ENCODE results near the gene DAPK1. TPM values are rescaled to one million over a fixed set of nuclear protein-coding genes. Genes with fewer than 3 reads are reported as not detected.
A peak's percentile ranks its signal among the peaks of the same experiment; 100 is the strongest.
"Not testable (repeated sequence)": the region's sequence is repeated elsewhere in the genome, so short reads cannot be mapped to it uniquely, and the experiment has no call there.

Gene DAPK1
- total RNA-seq, 2 experiments from 2014 or later = 3.9 to 5.6 TPM

- no peak overlapping the region for H3K27ac Mint-ChIP-seq
- peaks cover 6% of the 10 kb centered on the region for H3K27me3 Mint-ChIP-seq
- peaks cover 5% of the 10 kb centered on the region for H3K4me1 Mint-ChIP-seq
- no peak overlapping the region for H3K4me3 Mint-ChIP-seq
- H3K9me3 Mint-ChIP-seq (ENCODE audit: low read depth) = no peaks in the 10 kb centered on the region
- POLR2A ChIA-PET = no interaction called here
- intact Hi-C loops (cut with DNase I, micrococcal nuclease) = no loop called here
- CTCF ChIA-PET = interaction anchor here (0.6 to 1.2 kb wide), 4 partner anchors 10 to 1101 kb away, joined by 3 to 6 read pairs (median 4); no protein-coding TSS in a partner anchor
- ATAC-seq = no peak
- no peaks in the 10 kb centered on the region for H3K36me3 Mint-ChIP-seq (ENCODE audit: low read depth)
- DNase-seq = no peak
Measured at GRCh38 chr9:87548159-87548558, 50.5 kb downstream of the DAPK1 start.

GRCh38 chr9:87549088-87549487, 51.4 kb downstream of the DAPK1 start:
- intact Hi-C loops (cut with DNase I, micrococcal nuclease); POLR2A ChIA-PET; H3K4me1 Mint-ChIP-seq; DNase-seq; H3K27ac Mint-ChIP-seq; H3K4me3 Mint-ChIP-seq; H3K36me3 Mint-ChIP-seq (ENCODE audit: low read depth); ATAC-seq; H3K27me3 Mint-ChIP-seq; CTCF ChIA-PET; H3K9me3 Mint-ChIP-seq (ENCODE audit: low read depth): not testable (repeated sequence)

GRCh38 chr9:87549791-87550190, 52.1 kb downstream of the DAPK1 start:
- ATAC-seq (no peak), DNase-seq (no peak)
- POLR2A ChIA-PET = no interaction called here
- Mint-ChIP-seq H3K27ac (no peak overlapping the region), H3K9me3 (ENCODE audit: low read depth) (no peaks in the 10 kb centered on the region), H3K36me3 (ENCODE audit: low read depth) (no peaks in the 10 kb centered on the region), H3K4me3 (no peak overlapping the region), H3K4me1 (peaks cover 5% of the 10 kb centered on the region), H3K27me3 (peaks cover 6% of the 10 kb centered on the region)
- intact Hi-C loops (cut with DNase I, micrococcal nuclease) = no loop called here
- CTCF ChIA-PET = interaction anchor here (0.7 kb wide), 1 partner anchor 682 kb away, joined by 3 read pairs; no protein-coding TSS in a partner anchor

GRCh38 chr9:87550253-87550954, 52.7 kb downstream of the DAPK1 start:
- DNase-seq = no peak
- CTCF ChIA-PET = no interaction called here
- H3K9me3 Mint-ChIP-seq (ENCODE audit: low read depth) = no peaks in the 10 kb centered on the region
- H3K36me3 Mint-ChIP-seq (ENCODE audit: low read depth) = no peaks in the 10 kb centered on the region
- intact Hi-C loops (cut with DNase I, micrococcal nuclease) = no loop called here
- POLR2A ChIA-PET = interaction anchor here (0.6 kb wide), 1 partner anchor 50 kb away, joined by 3 read pairs; no protein-coding TSS in a partner anchor
- H3K27ac Mint-ChIP-seq = no peak overlapping the region
- H3K4me3 Mint-ChIP-seq = no peak overlapping the region
- ATAC-seq = no peak
- H3K4me1 Mint-ChIP-seq = peaks cover 5% of the 10 kb centered on the region
- peaks cover 6% of the 10 kb centered on the region for H3K27me3 Mint-ChIP-seq

- Mint-ChIP-seq H3K9me3 (ENCODE audit: low read depth) (no peaks in the 10 kb centered on the region), H3K4me3 (no peak overlapping the region), H3K4me1 (peaks cover 5% of the 10 kb centered on the region), H3K27me3 (peaks cover 6% of the 10 kb centered on the region), H3K27ac (no peak overlapping the region), H3K36me3 (ENCODE audit: low read depth) (no peaks in the 10 kb centered on the region)
- POLR2A ChIA-PET = interaction anchor here (0.7 kb wide), 1 partner anchor 32 kb away, joined by 5 read pairs; no protein-coding TSS in a partner anchor
- DNase-seq (peak; percentile 12), ATAC-seq (no peak)
- intact Hi-C loops (cut with DNase I, micrococcal nuclease) = no loop called here
- CTCF ChIA-PET = no interaction called here
Measured at GRCh38 chr9:87551772-87552217, 54.1 kb downstream of the DAPK1 start.

GRCh38 chr9:87554171-87554910, 56.7 kb downstream of the DAPK1 start:
- ChIA-PET CTCF (no interaction called here), POLR2A (no interaction called here)
- Mint-ChIP-seq H3K4me3 (no peak overlapping the region), H3K4me1 (peaks cover 5% of the 10 kb centered on the region), H3K27ac (no peak overlapping the region), H3K9me3 (ENCODE audit: low read depth) (no peaks in the 10 kb centered on the region), H3K36me3 (ENCODE audit: low read depth) (no peaks in the 10 kb centered on the region), H3K27me3 (peaks cover 6% of the 10 kb centered on the region)
- intact Hi-C loops (cut with DNase I, micrococcal nuclease) = no loop called here
- no peak for ATAC-seq
- no peak for DNase-seq

GRCh38 chr9:87554976-87555375, 57.3 kb downstream of the DAPK1 start:
- CTCF ChIA-PET = interaction anchor here (0.5 kb wide), 1 partner anchor 220 kb away, joined by 3 read pairs; no protein-coding TSS in a partner anchor
- ATAC-seq = no peak
- intact Hi-C loops (cut with DNase I, micrococcal nuclease) = no loop called here
- Mint-ChIP-seq H3K27me3 (peaks cover 5% of the 10 kb centered on the region), H3K27ac (no peak overlapping the region), H3K9me3 (ENCODE audit: low read depth) (no peaks in the 10 kb centered on the region), H3K4me1 (peaks cover 2% of the 10 kb centered on the region), H3K36me3 (ENCODE audit: low read depth) (no peaks in the 10 kb centered on the region), H3K4me3 (no peak overlapping the region)
- POLR2A ChIA-PET = no interaction called here
- DNase-seq = no peak

- DNase-seq = no peak
- intact Hi-C loops (cut with DNase I, micrococcal nuclease) = no loop called here
- peaks cover 4% of the 10 kb centered on the region for H3K4me1 Mint-ChIP-seq
- no peak for ATAC-seq
- peaks cover 2% of the 10 kb centered on the region for H3K27me3 Mint-ChIP-seq
- H3K9me3 Mint-ChIP-seq (ENCODE audit: low read depth) = no peaks in the 10 kb centered on the region
- no peaks in the 10 kb centered on the region for H3K36me3 Mint-ChIP-seq (ENCODE audit: low read depth)
- CTCF ChIA-PET = no interaction called here
- H3K4me3 Mint-ChIP-seq = no peak overlapping the region
- POLR2A ChIA-PET = interaction anchor here (0.6 kb wide), 1 partner anchor 253 kb away, joined by 3 read pairs; no protein-coding TSS in a partner anchor
- H3K27ac Mint-ChIP-seq = no peak overlapping the region
Measured at GRCh38 chr9:87556039-87556438, 58.4 kb downstream of the DAPK1 start.

- no peak overlapping the region for H3K27ac Mint-ChIP-seq
Measured at GRCh38 chr9:87556821-87557220, 59.2 kb downstream of the DAPK1 start.

GRCh38 chr9:87557996-87558395, 60.3 kb downstream of the DAPK1 start:
- ChIA-PET CTCF (interaction anchor here (0.6 to 1.7 kb wide), 4 partner anchors 13 to 208 kb away, joined by 3 to 5 read pairs (median 4); no protein-coding TSS in a partner anchor), POLR2A (no interaction called here)
- Mint-ChIP-seq H3K4me3 (no peak overlapping the region), H3K27me3 (no peaks in the 10 kb centered on the region), H3K36me3 (ENCODE audit: low read depth) (no peaks in the 10 kb centered on the region), H3K27ac (no peak overlapping the region), H3K9me3 (ENCODE audit: low read depth) (no peaks in the 10 kb centered on the region), H3K4me1 (peaks cover 4% of the 10 kb centered on the region)
- intact Hi-C loops (cut with DNase I, micrococcal nuclease) = no loop called here
- ATAC-seq = no peak
- no peak for DNase-seq

More at GRCh38 chr9:87556821-87557220, 59.2 kb downstream of the DAPK1 start:
- DNase-seq = no peak
- ChIA-PET POLR2A (interaction anchor here (0.6 kb wide), 1 partner anchor 252 kb away, joined by 3 read pairs; no protein-coding TSS in a partner anchor), CTCF (interaction anchor here (0.7 kb wide), 1 partner anchor 13 kb away, joined by 4 read pairs; no protein-coding TSS in a partner anchor)
- Mint-ChIP-seq H3K36me3 (ENCODE audit: low read depth) (no peaks in the 10 kb centered on the region), H3K9me3 (ENCODE audit: low read depth) (no peaks in the 10 kb centered on the region), H3K4me1 (peaks cover 4% of the 10 kb centered on the region), H3K4me3 (no peak overlapping the region), H3K27me3 (peaks cover 2% of the 10 kb centered on the region)
- ATAC-seq = no peak
- intact Hi-C loops (cut with DNase I, micrococcal nuclease) = no loop called here

GRCh38 chr9:87558606-87559190, 61.0 kb downstream of the DAPK1 start:
- Mint-ChIP-seq H3K4me1 (peaks cover 4% of the 10 kb centered on the region), H3K27ac (no peak overlapping the region), H3K4me3 (no peak overlapping the region), H3K36me3 (ENCODE audit: low read depth) (no peaks in the 10 kb centered on the region), H3K9me3 (ENCODE audit: low read depth) (peaks cover under 1% of the 10 kb centered on the region), H3K27me3 (no peaks in the 10 kb centered on the region)
- CTCF ChIA-PET = interaction anchor here (1.7 kb wide), 1 partner anchor 14 kb away, joined by 4 read pairs; no protein-coding TSS in a partner anchor
- intact Hi-C loops (cut with DNase I, micrococcal nuclease) = no loop called here
- DNase-seq (no peak), ATAC-seq (no peak)
- POLR2A ChIA-PET = no interaction called here

All from activated CD4-positive, alpha-beta T cell treated with anti-CD3 and anti-CD28 coated beads for 36 hours (primary cell).